Trophoblast cell (in vitro differentiated cells and primary cell): Measurements from ENCODE around the gene TTC28.
"Not testable (repeated sequence)": the region's sequence is repeated elsewhere in the genome, so short reads cannot be mapped to it uniquely, and the experiment has no call there.

ENCODE experiments used
- DNase-seq, 2 donors: peaks; one replicate each; pipeline ENCODE4 v3.0.0-alpha.2; 2016
- H2AFZ ChIP-seq: 2 replicates; pipeline ENCODE4 v1.6.1; 2013; ENCODE audit warnings: low read length, moderate library complexity, mild to moderate bottlenecking; ENCODE audit not compliant: insufficient read depth, poor library complexity
- H2AK5ac ChIP-seq: 2 replicates; pipeline ENCODE4 v1.6.1; 2013; ENCODE audit warnings: mild to moderate bottlenecking, low read length
- H2BK120ac ChIP-seq: 2 replicates; pipeline ENCODE4 v1.6.1; 2013; ENCODE audit warnings: low read length, mild to moderate bottlenecking, moderate library complexity; ENCODE audit not compliant: insufficient read depth, poor library complexity
- H2BK12ac ChIP-seq: 2 replicates; pipeline ENCODE4 v1.6.1; 2013; ENCODE audit warnings: mild to moderate bottlenecking, low read length, moderate library complexity
- H2BK5ac ChIP-seq: 2 replicates; pipeline ENCODE4 v1.6.1; 2013; ENCODE audit warnings: low read length, low read depth, moderate library complexity, mild to moderate bottlenecking; ENCODE audit not compliant: poor library complexity
- H3K14ac ChIP-seq: 2 replicates; pipeline ENCODE4 v1.6.1; 2013; ENCODE audit warnings: mild to moderate bottlenecking, low read length
- H3K18ac ChIP-seq: 2 replicates; pipeline ENCODE4 v1.6.1; 2013; ENCODE audit warnings: mild to moderate bottlenecking, low read length
- H3K23ac ChIP-seq: 2 replicates; pipeline ENCODE4 v1.6.1; 2013; ENCODE audit warnings: low read length
- H3K27ac ChIP-seq: 2 replicates; pipeline ENCODE4 v1.5.1; 2013; ENCODE audit warnings: low read depth, mild to moderate bottlenecking, inconsistent platforms, low read length, moderate library complexity
- H3K27me3 ChIP-seq: 2 replicates; pipeline ENCODE4 v1.6.1; 2013; ENCODE audit warnings: inconsistent platforms, mild to moderate bottlenecking, low read length, moderate library complexity; ENCODE audit not compliant: insufficient read depth
- H3K36me3 ChIP-seq, 2 experiments: 1 replicate in 1 of 2; 2 replicates in 1 of 2; pipeline ENCODE4 v1.6.1; 2013; ENCODE audit warnings: low read length in 2 of 2, mild to moderate bottlenecking in 2 of 2, moderate library complexity in 1 of 2; ENCODE audit not compliant: insufficient read depth in 2 of 2, control insufficient read depth in 1 of 2
- H3K4ac ChIP-seq: 2 replicates; pipeline ENCODE4 v1.6.1; 2013; ENCODE audit warnings: low read depth, mild to moderate bottlenecking, low read length, moderate library complexity
- H3K4me1 ChIP-seq, 2 experiments: 1 replicate in 1 of 2; 2 replicates in 1 of 2; pipeline ENCODE4 v1.6.1; 2013; ENCODE audit warnings: low read length in 2 of 2, mild to moderate bottlenecking in 2 of 2, moderate library complexity in 1 of 2; ENCODE audit not compliant: insufficient read depth in 2 of 2, control insufficient read depth in 1 of 2
- H3K4me2 ChIP-seq: 2 replicates; pipeline ENCODE4 v1.6.1; 2013; ENCODE audit warnings: inconsistent platforms, mild to moderate bottlenecking, low read length, moderate library complexity
- H3K4me3 ChIP-seq: 2 replicates; pipeline ENCODE4 v1.5.1; 2013; ENCODE audit warnings: mild to moderate bottlenecking, low read depth, low read length, inconsistent platforms
- H3K79me1 ChIP-seq: one replicate; pipeline ENCODE4 v1.6.1; 2013; ENCODE audit warnings: low read length
- H3K79me2 ChIP-seq: 2 replicates; pipeline ENCODE4 v1.6.1; 2013; ENCODE audit warnings: low read length, mild to moderate bottlenecking; ENCODE audit not compliant: control insufficient read depth, insufficient read depth, poor library complexity
- H3K9ac ChIP-seq: 2 replicates; pipeline ENCODE4 v1.6.1; 2013; ENCODE audit warnings: mild to moderate bottlenecking, low read length
- H3K9me3 ChIP-seq: 2 replicates; pipeline ENCODE4 v1.6.1; 2013; ENCODE audit warnings: low read depth, mild to moderate bottlenecking, control low read depth, inconsistent platforms, low read length; ENCODE audit not compliant: insufficient read depth
- H4K12ac ChIP-seq: 2 replicates; pipeline ENCODE4 v1.6.1; 2013; ENCODE audit warnings: low read depth, mild to moderate bottlenecking, low read length, moderate library complexity
- H4K8ac ChIP-seq: 2 replicates; pipeline ENCODE4 v1.6.1; 2013; ENCODE audit warnings: low read depth, mild to moderate bottlenecking, low read length, moderate library complexity
- H4K91ac ChIP-seq: one replicate; pipeline ENCODE4 v1.6.1; 2013; ENCODE audit warnings: low read depth, mild to moderate bottlenecking, low read length, moderate library complexity
- WGBS: extraction: QIAGEN DNeasy Blood & Tissue Kit; methylation state at CpG from one replicate; pipeline ENCODE4 v1.1.7; 2013; ENCODE audit warnings: missing lambda C conversion rate; ENCODE audit not compliant: insufficient read length, insufficient coverage; ENCODE audit errors: extremely low coverage; 5-methylcytosine and 5-hydroxymethylcytosine counted together

TTC28 gene

DNA sequence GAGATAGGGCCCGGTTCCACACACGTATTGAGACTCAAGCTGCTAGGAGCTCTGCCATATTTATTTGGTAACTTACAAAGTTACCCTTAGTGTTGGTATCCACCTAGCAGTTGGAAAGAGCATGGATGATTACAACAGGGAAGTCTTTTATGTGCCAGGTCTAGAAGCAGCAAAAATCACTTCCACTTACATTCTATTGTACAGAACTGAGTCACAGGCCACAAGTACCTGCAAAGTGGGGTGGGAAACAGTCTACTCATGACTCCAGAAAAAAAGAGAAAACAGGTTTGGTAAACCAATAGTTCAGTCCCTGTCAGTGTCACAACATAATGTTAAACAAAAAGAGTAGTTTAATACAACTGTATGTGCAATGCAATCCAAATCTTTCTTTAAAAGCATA is 480.9 kb downstream of the TTC28 start:
- Histone ChIP-seq H2BK5ac (no peak overlapping the region), H3K18ac (no peak overlapping the region), H3K27me3 (no peaks in the 10 kb centered on the region), H2AK5ac (no peak overlapping the region), H3K4ac (no peak overlapping the region), H4K91ac (no peak overlapping the region), H3K36me3 (no peaks in the 10 kb centered on the region), H3K4me1 (no peaks in the 10 kb centered on the region), H3K79me1 (no peaks in the 10 kb centered on the region), H3K9ac (no peak overlapping the region), H4K12ac (no peak overlapping the region), H3K9me3 (no peaks in the 10 kb centered on the region), H2AFZ (no peak overlapping the region), H3K14ac (no peak overlapping the region), H3K4me3 (no peak overlapping the region), H3K79me2 (no peaks in the 10 kb centered on the region), H2BK12ac (no peak overlapping the region), H2BK120ac (no peak overlapping the region), H3K4me2 (no peak overlapping the region), H3K23ac (no peak overlapping the region), H4K8ac (no peak overlapping the region), H3K27ac (no peak overlapping the region)
- no peak for DNase-seq
- WGBS = no CpG with 5 or more reads among the region's 2 CpGs

DNA sequence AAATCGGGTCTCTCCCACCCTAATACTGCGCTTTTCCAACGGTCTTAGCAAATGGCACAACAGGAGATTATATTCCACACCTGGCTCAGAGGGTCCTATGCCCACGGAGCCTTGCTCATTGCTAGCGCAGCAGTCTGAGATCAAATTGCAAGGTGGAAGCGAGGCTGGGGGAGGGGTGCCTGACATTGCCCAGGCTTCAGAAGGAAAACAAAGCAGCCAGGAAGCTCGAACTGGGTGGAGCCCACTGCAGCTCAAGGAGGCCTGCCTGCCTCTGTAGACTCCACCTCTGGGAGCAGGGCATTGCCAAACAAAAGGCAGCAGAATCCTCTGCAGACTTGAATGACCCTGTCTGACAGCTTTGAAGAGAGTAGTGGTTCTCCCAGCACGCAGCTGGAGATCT is 488.1 kb downstream of the TTC28 start:
- H3K9ac ChIP-seq, H2AFZ ChIP-seq, H2AK5ac ChIP-seq, DNase-seq, H3K79me2 ChIP-seq, H3K18ac ChIP-seq, H3K79me1 ChIP-seq, H3K4me3 ChIP-seq, H2BK12ac ChIP-seq, H3K27me3 ChIP-seq, H3K14ac ChIP-seq, H4K8ac ChIP-seq, H3K27ac ChIP-seq, H4K91ac ChIP-seq, H2BK5ac ChIP-seq, H3K23ac ChIP-seq, H3K4me1 ChIP-seq, H4K12ac ChIP-seq, H3K4me2 ChIP-seq, H3K9me3 ChIP-seq, H3K36me3 ChIP-seq, H3K4ac ChIP-seq, H2BK120ac ChIP-seq: not testable (repeated sequence)
- WGBS = no CpG with 5 or more reads among the region's 8 CpGs

DNA sequence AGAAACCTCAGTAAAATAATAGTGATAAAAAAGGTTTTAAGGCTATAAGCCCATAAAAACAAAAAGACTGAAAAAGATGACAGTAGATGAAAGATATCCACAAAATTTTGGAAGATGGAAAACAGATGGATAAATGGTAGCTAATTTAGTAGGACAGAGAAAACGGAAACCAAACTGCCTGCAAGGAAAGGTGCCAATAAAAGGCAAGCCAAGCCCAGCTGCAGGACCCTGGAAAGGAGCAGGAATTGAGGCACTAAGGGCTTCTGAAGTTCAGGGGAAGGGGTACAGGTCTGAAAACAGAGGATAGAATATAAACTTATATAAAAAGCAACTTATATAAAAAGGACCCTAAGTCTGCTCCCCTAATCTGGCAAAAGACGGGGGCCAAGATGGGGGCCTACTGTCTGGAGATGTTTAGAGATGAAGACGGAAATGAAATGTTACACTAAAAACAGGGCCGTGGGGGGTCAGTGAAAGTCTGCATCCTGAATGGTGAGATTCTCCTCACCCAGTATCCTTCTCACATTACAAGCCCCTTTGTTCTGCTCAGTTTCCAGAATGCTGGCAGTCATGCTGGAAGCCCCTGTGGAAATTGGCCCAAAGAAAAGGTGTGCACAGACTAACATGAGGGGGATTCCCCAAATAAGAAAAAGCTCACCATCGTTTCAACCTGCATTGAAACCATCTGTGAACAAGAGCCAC is 491.3 kb downstream of the TTC28 start:
- H3K27me3 ChIP-seq = no peaks in the 10 kb centered on the region
- no peak overlapping the region for H2BK5ac ChIP-seq
- H3K4me3 ChIP-seq = no peak overlapping the region
- H3K4me2 ChIP-seq = no peak overlapping the region
- WGBS = no CpG with 5 or more reads among the region's 5 CpGs
- H3K27ac ChIP-seq = no peak overlapping the region
- no peak overlapping the region for H4K12ac ChIP-seq
- no peak overlapping the region for H2BK12ac ChIP-seq
- H3K79me1 ChIP-seq = no peaks in the 10 kb centered on the region
- no peak overlapping the region for H3K9ac ChIP-seq
- H3K18ac ChIP-seq = no peak overlapping the region
- no peak overlapping the region for H4K8ac ChIP-seq
- H3K79me2 ChIP-seq = no peaks in the 10 kb centered on the region
- H3K36me3 ChIP-seq = no peaks in the 10 kb centered on the region
- H3K23ac ChIP-seq = no peak overlapping the region
- H3K14ac ChIP-seq = no peak overlapping the region
- H3K9me3 ChIP-seq = no peaks in the 10 kb centered on the region
- no peak overlapping the region for H2AFZ ChIP-seq
- H2AK5ac ChIP-seq = no peak overlapping the region
- no peak overlapping the region for H4K91ac ChIP-seq
- no peak for DNase-seq
- no peak overlapping the region for H3K4ac ChIP-seq
- H3K4me1 ChIP-seq = no peaks in the 10 kb centered on the region
- H2BK120ac ChIP-seq = no peak overlapping the region

DNA sequence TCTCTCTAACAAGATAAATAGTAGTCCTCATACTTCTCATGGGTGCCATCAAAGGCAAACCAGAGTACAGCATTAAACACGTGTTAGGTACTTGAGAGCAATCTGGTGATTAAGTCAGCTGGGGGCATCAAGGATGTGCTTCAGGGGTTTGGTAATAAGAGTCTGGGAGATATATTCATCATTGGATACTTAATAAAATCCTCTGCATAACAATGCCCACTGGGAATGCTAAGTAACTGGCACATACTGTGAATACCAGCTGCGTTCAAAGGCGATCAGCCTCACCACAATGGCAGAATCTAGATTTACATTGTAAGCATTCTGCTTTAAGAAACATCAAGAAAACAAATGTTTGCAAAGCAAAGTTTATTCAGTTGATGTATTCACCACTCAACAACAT is 492.0 kb downstream of the TTC28 start:
- no peak overlapping the region for H3K4me3 ChIP-seq
- no CpG with 5 or more reads among the region's 3 CpGs for WGBS
- H4K91ac ChIP-seq = no peak overlapping the region
- H3K4me1 ChIP-seq = no peaks in the 10 kb centered on the region
- H3K9me3 ChIP-seq = no peaks in the 10 kb centered on the region
- H3K27me3 ChIP-seq = no peaks in the 10 kb centered on the region
- no peaks in the 10 kb centered on the region for H3K79me2 ChIP-seq
- no peak overlapping the region for H3K23ac ChIP-seq
- H4K12ac ChIP-seq = no peak overlapping the region
- H3K27ac ChIP-seq = no peak overlapping the region
- H2BK120ac ChIP-seq = no peak overlapping the region
- no peak overlapping the region for H2AFZ ChIP-seq
- no peak overlapping the region for H2BK5ac ChIP-seq
- no peak overlapping the region for H3K4me2 ChIP-seq
- H3K9ac ChIP-seq = no peak overlapping the region
- no peak overlapping the region for H3K18ac ChIP-seq
- H3K4ac ChIP-seq = no peak overlapping the region
- H2AK5ac ChIP-seq = no peak overlapping the region
- no peak overlapping the region for H3K14ac ChIP-seq
- DNase-seq = no peak
- H4K8ac ChIP-seq = no peak overlapping the region
- H3K79me1 ChIP-seq = no peaks in the 10 kb centered on the region
- H3K36me3 ChIP-seq = no peaks in the 10 kb centered on the region
- H2BK12ac ChIP-seq = no peak overlapping the region
